Measurements from ENCODE around the gene TSTD2.

The TSTD2 gene

GRCh38 chr9:97670586-97670985 lies 37.4 kb upstream of the TSTD2 start:
- peaks cover 86 to 95% (median 92%) of the 10 kb centered on the region in 3 donors for H3K36me3 ChIP-seq
- TF ChIP-seq CTCF (IDR thresholded peaks at IDR 0.05) = no peak
- no peak for DNase-seq
- no peak overlapping the region for H3K27ac ChIP-seq
- H3K4me3 ChIP-seq = no peak overlapping the region
- H3K27me3 ChIP-seq = no peaks in the 10 kb centered on the region
- H3K9me3 ChIP-seq = no peaks in the 10 kb centered on the region
- intact Hi-C loops (cut with DNase I; ENCODE audit: low total_unique reads) = no loop called here
- peaks cover 0 to 4% (median 0%) of the 10 kb centered on the region in 4 donors for H3K4me1 ChIP-seq

- no peaks in the 10 kb centered on the region for H3K27me3 ChIP-seq
- no peak for TF ChIP-seq CTCF (IDR thresholded peaks at IDR 0.05)
- H3K4me1 ChIP-seq = no peaks in the 10 kb centered on the region
- intact Hi-C loops (cut with DNase I; ENCODE audit: low total_unique reads) = no loop called here
- H3K9me3 ChIP-seq = no peaks in the 10 kb centered on the region
- DNase-seq = no peak
- H3K27ac ChIP-seq = no peak overlapping the region
- peaks cover 92 to 97% (median 93%) of the 10 kb centered on the region in 3 donors for H3K36me3 ChIP-seq
- H3K4me3 ChIP-seq = no peak overlapping the region
Observed at GRCh38 chr9:97668485-97668884, 35.3 kb upstream of the TSTD2 start.

- TF ChIP-seq CTCF (IDR thresholded peaks at IDR 0.05) = no peak
- Histone ChIP-seq H3K27me3 (no peaks in the 10 kb centered on the region), H3K27ac (no peak overlapping the region), H3K4me3 (no peak overlapping the region), H3K4me1 (no peaks in the 10 kb centered on the region), H3K36me3 (peaks cover 91 to 98% (median 92%) of the 10 kb centered on the region in 3 donors), H3K9me3 (no peaks in the 10 kb centered on the region)
- no peak for DNase-seq
- intact Hi-C loops (cut with DNase I; ENCODE audit: low total_unique reads) = no loop called here
Observed at GRCh38 chr9:97666907-97667686, 33.9 kb upstream of the TSTD2 start.

GRCh38 chr9:97665742-97666141 lies 32.6 kb upstream of the TSTD2 start:
- Histone ChIP-seq H3K4me3 (no peak overlapping the region), H3K9me3 (no peaks in the 10 kb centered on the region), H3K27me3 (no peaks in the 10 kb centered on the region), H3K36me3 (peaks cover 83 to 97% (median 93%) of the 10 kb centered on the region in 3 donors), H3K27ac (no peak overlapping the region), H3K4me1 (no peaks in the 10 kb centered on the region)
- intact Hi-C loops (cut with DNase I; ENCODE audit: low total_unique reads) = no loop called here
- no peak for DNase-seq
- TF ChIP-seq CTCF (IDR thresholded peaks at IDR 0.05) = no peak

- intact Hi-C loops (cut with DNase I; ENCODE audit: low total_unique reads) = no loop called here
- Histone ChIP-seq H3K36me3 (peaks cover 66 to 90% (median 90%) of the 10 kb centered on the region in 3 donors), H3K4me1 (no peaks in the 10 kb centered on the region), H3K27me3 (no peaks in the 10 kb centered on the region), H3K4me3 (no peak overlapping the region), H3K9me3 (no peaks in the 10 kb centered on the region), H3K27ac (no peak overlapping the region)
- DNase-seq = no peak
- no peak for TF ChIP-seq CTCF (IDR thresholded peaks at IDR 0.05)
Observed at GRCh38 chr9:97660847-97661246, 27.7 kb upstream of the TSTD2 start.

Measured in tibial artery (tissue), 4 donors.